HepG2 (cell line): Measurements from ENCODE around the gene EIF4G1. TPM values are rescaled to one million over a fixed set of nuclear protein-coding genes. Genes with fewer than 3 reads are reported as not detected.

Source experiments
- CREB1 ChIP-seq, 2 experiments: fragments of 450-650 bp in 1 of 2; IDR thresholded peaks; 2 replicates each; pipeline ENCODE4 v1.6.1; 2016 to 2017; ENCODE audit warnings: control low read depth in 1 of 2, mild to moderate bottlenecking in 1 of 2, missing compliant biosample characterization in 1 of 2, missing genetic modification characterization in 1 of 2
- GPN1 ChIP-seq: sonication (generic); formaldehyde crosslinking; IDR thresholded peaks from 2 replicates; pipeline ENCODE4 v1.5.1; 2020; ENCODE audit warnings: missing genetic modification reagents, borderline replicate concordance
- HNRNPH1 ChIP-seq: fragments of 200-400 bp; formaldehyde crosslinking; optimal IDR thresholded peaks from 2 replicates; pipeline ENCODE3; 2017; ENCODE audit warnings: mild to moderate bottlenecking, low read depth, low read length
- MAFG ChIP-seq: sonication (generic); formaldehyde crosslinking; IDR thresholded peaks from 2 replicates; pipeline ENCODE4 v1.5.1; 2020; ENCODE audit warnings: mild to moderate bottlenecking, missing genetic modification reagents
- MED1 ChIP-seq: sonication (generic); formaldehyde crosslinking; IDR thresholded peaks from 2 replicates; pipeline ENCODE4 v1.4.0; 2020; ENCODE audit warnings: missing genetic modification reagents
- MIXL1 ChIP-seq: IDR thresholded peaks from 2 replicates; pipeline ENCODE4 v1.6.1; 2016
- PHF20 ChIP-seq: sonication (generic); formaldehyde crosslinking; IDR thresholded peaks from 2 replicates; pipeline ENCODE4 v1.5.0; 2020; ENCODE audit warnings: mild to moderate bottlenecking, missing genetic modification reagents
- ZBTB7A ChIP-seq: sonication (generic); formaldehyde crosslinking; IDR thresholded peaks from 2 replicates; pipeline ENCODE4 v1.8.0; 2022; ENCODE audit warnings: mild to moderate bottlenecking, missing genetic modification reagents
- ZNF10 ChIP-seq: sonication (generic); formaldehyde crosslinking; IDR thresholded peaks from 2 replicates; pipeline ENCODE4 v1.4.0; 2020; ENCODE audit warnings: mild to moderate bottlenecking, low read depth, missing genetic modification reagents, borderline replicate concordance
- ZNF136 ChIP-seq: sonication (generic); formaldehyde crosslinking; IDR thresholded peaks from 2 replicates; pipeline ENCODE4 v1.8.1; 2022; ENCODE audit warnings: low read depth, mild to moderate bottlenecking, moderate library complexity, missing genetic modification reagents
- ZNF326 ChIP-seq: sonication (generic); formaldehyde crosslinking; IDR thresholded peaks from 2 replicates; pipeline ENCODE4 v1.4.0; 2020; ENCODE audit warnings: missing genetic modification reagents, borderline replicate concordance
- ZNF496 ChIP-seq: sonication (generic); formaldehyde crosslinking; IDR thresholded peaks from 2 replicates; pipeline ENCODE4 v1.8.1; 2023; ENCODE audit warnings: mild to moderate bottlenecking, moderate library complexity, missing genetic modification reagents; ENCODE audit not compliant: insufficient replicate concordance
- ZNF546 ChIP-seq: sonication (generic); formaldehyde crosslinking; conservative IDR thresholded peaks from 2 replicates; pipeline ENCODE4 v1.8.1; 2023; ENCODE audit warnings: mild to moderate bottlenecking, missing genetic modification reagents
- polyA plus RNA-seq, 8 experiments: library from polyadenylated mRNA; depleted of rRNA in 3 of 8; stranded (reverse) in 7 of 8; unstranded in 1 of 8; fragments of >200 nt; fragmentation: Illumina TruSeq in 4 of 8; extraction: Trizol in 4 of 8; gene quantifications; 2 replicates each; pipeline versions ENCODE4 v1.2.1 to v1.2.3, GENCODE V29; 2011 to 2016; ENCODE audit warnings: low read depth in 4 of 8, missing spikeins in 1 of 8, mixed read lengths in 1 of 8; ENCODE audit not compliant: insufficient read depth in 1 of 8
- total RNA-seq, 5 experiments: library from RNA; depleted of rRNA; stranded (reverse); fragments of >200 nt; fragmentation: Illumina TruSeq; extraction: Trizol; gene quantifications; 2 replicates each; pipeline ENCODE4 v1.2.3, GENCODE V29; 2016; ENCODE audit warnings: low read depth in 1 of 5
- TF ChIP-seq, protein P1 (sequence below): sonication (generic); formaldehyde crosslinking; IDR thresholded peaks from 2 replicates; pipeline ENCODE4 v1.4.0; 2020; ENCODE audit warnings: missing genetic modification reagents
- TF ChIP-seq, protein P2 (sequence below): sonication (generic); formaldehyde crosslinking; conservative IDR thresholded peaks from 2 replicates; pipeline ENCODE4 v1.4.0; 2020; ENCODE audit warnings: mild to moderate bottlenecking, missing genetic modification reagents, moderate library complexity
- TF ChIP-seq, protein P3 (sequence below): sonication (generic); formaldehyde crosslinking; IDR thresholded peaks from 2 replicates; pipeline ENCODE4 v1.8.1; 2022; ENCODE audit warnings: mild to moderate bottlenecking, missing genetic modification reagents
- TF ChIP-seq, protein P4 (sequence below): sonication (generic); formaldehyde crosslinking; IDR thresholded peaks from 2 replicates; pipeline ENCODE4 v1.5.0; 2020; ENCODE audit warnings: missing genetic modification reagents

EIF4G1 gene
- total and polyA plus RNA-seq, 2 of the 13 experiments (the other 11 are each of a cell fraction or from before 2014, with no cell fraction given): 208 to 213 TPM

DNA sequence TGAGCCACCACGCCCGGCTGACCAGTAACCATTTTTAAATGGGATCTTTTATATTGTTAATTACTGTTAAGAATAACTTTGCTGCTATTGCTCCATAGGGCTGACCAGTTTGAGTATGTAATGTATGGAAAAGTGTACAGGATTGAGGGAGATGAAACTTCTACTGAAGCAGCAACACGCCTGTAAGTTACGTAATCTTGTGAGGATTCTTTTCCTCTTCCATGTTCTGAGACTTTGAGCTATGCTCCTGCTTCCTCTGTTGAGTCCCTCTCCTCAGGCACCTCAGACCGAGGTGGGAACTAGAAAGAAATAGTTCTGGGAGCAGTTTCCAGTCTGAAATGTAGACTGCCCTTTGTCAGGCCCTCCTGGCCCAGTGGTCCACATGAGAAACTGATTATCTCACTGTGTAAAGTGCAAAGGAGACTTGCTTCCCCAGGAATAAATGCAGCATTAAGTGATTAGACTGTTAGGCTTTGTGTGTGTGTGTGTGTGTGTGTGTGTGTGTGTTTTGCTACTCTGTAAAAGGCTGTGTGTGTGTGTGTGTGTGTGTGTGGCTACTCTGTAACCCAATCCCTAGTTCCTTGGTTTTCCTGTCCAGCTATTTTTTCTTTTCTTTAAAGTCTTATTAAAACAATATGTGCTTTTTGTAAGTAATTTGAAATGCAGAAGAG lies 52.3 kb downstream of the EIF4G1 start (continued):
- TF ChIP-seq, protein P1, sequence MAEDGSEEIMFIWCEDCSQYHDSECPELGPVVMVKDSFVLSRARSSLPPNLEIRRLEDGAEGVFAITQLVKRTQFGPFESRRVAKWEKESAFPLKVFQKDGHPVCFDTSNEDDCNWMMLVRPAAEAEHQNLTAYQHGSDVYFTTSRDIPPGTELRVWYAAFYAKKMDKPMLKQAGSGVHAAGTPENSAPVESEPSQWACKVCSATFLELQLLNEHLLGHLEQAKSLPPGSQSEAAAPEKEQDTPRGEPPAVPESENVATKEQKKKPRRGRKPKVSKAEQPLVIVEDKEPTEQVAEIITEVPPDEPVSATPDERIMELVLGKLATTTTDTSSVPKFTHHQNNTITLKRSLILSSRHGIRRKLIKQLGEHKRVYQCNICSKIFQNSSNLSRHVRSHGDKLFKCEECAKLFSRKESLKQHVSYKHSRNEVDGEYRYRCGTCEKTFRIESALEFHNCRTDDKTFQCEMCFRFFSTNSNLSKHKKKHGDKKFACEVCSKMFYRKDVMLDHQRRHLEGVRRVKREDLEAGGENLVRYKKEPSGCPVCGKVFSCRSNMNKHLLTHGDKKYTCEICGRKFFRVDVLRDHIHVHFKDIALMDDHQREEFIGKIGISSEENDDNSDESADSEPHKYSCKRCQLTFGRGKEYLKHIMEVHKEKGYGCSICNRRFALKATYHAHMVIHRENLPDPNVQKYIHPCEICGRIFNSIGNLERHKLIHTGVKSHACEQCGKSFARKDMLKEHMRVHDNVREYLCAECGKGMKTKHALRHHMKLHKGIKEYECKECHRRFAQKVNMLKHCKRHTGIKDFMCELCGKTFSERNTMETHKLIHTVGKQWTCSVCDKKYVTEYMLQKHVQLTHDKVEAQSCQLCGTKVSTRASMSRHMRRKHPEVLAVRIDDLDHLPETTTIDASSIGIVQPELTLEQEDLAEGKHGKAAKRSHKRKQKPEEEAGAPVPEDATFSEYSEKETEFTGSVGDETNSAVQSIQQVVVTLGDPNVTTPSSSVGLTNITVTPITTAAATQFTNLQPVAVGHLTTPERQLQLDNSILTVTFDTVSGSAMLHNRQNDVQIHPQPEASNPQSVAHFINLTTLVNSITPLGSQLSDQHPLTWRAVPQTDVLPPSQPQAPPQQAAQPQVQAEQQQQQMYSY: no peak
- TF ChIP-seq ZNF496 (CRISPR knock-in tag) (no peak), ZNF136 (no peak), MAFG (CRISPR knock-in tag) (no peak), ZNF10 (CRISPR knock-in tag) (no peak), PHF20 (CRISPR knock-in tag) (no peak), MED1 (no peak), ZBTB7A (CRISPR knock-in tag) (no peak), ZNF326 (no peak), GPN1 (CRISPR knock-in tag) (no peak), CREB1 (IDR thresholded peaks at IDR 0.05) (no peak), CREB1 (CRISPR knock-in tag; IDR thresholded peaks at IDR 0.05) (no peak), HNRNPH1 (no peak), MIXL1 (CRISPR knock-in tag) (0 out of 2 replicates have a peak, but pooled peaks have one; percentile 28), ZNF546 (CRISPR knock-in tag) (no peak)
- TF ChIP-seq, protein P2, sequence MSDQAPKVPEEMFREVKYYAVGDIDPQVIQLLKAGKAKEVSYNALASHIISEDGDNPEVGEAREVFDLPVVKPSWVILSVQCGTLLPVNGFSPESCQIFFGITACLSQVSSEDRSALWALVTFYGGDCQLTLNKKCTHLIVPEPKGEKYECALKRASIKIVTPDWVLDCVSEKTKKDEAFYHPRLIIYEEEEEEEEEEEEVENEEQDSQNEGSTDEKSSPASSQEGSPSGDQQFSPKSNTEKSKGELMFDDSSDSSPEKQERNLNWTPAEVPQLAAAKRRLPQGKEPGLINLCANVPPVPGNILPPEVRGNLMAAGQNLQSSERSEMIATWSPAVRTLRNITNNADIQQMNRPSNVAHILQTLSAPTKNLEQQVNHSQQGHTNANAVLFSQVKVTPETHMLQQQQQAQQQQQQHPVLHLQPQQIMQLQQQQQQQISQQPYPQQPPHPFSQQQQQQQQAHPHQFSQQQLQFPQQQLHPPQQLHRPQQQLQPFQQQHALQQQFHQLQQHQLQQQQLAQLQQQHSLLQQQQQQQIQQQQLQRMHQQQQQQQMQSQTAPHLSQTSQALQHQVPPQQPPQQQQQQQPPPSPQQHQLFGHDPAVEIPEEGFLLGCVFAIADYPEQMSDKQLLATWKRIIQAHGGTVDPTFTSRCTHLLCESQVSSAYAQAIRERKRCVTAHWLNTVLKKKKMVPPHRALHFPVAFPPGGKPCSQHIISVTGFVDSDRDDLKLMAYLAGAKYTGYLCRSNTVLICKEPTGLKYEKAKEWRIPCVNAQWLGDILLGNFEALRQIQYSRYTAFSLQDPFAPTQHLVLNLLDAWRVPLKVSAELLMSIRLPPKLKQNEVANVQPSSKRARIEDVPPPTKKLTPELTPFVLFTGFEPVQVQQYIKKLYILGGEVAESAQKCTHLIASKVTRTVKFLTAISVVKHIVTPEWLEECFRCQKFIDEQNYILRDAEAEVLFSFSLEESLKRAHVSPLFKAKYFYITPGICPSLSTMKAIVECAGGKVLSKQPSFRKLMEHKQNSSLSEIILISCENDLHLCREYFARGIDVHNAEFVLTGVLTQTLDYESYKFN: peak; percentile 60
- TF ChIP-seq, protein P3, sequence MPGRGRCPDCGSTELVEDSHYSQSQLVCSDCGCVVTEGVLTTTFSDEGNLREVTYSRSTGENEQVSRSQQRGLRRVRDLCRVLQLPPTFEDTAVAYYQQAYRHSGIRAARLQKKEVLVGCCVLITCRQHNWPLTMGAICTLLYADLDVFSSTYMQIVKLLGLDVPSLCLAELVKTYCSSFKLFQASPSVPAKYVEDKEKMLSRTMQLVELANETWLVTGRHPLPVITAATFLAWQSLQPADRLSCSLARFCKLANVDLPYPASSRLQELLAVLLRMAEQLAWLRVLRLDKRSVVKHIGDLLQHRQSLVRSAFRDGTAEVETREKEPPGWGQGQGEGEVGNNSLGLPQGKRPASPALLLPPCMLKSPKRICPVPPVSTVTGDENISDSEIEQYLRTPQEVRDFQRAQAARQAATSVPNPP (CRISPR knock-in tag): no peak
- TF ChIP-seq, protein P4, sequence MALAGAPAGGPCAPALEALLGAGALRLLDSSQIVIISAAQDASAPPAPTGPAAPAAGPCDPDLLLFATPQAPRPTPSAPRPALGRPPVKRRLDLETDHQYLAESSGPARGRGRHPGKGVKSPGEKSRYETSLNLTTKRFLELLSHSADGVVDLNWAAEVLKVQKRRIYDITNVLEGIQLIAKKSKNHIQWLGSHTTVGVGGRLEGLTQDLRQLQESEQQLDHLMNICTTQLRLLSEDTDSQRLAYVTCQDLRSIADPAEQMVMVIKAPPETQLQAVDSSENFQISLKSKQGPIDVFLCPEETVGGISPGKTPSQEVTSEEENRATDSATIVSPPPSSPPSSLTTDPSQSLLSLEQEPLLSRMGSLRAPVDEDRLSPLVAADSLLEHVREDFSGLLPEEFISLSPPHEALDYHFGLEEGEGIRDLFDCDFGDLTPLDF (CRISPR knock-in tag): no peak
